Choroid plexus epithelial cell (primary cell): Measurements from ENCODE around the gene NSUN5.

Source experiments
- DNase-seq: peaks from one replicate; pipeline ENCODE4 v3.0.0-alpha.2; 2010; ENCODE audit warnings: low read depth
- H3K4me3 ChIP-seq: 2 replicates; pipeline ENCODE4 v1.5.1; 2011; ENCODE audit warnings: low read depth, mild to moderate bottlenecking, control low read depth, low read length, moderate library complexity
- TF ChIP-seq, protein P1 (sequence below): conservative IDR thresholded peaks from 2 replicates; pipeline ENCODE4 v1.5.1; 2011; ENCODE audit warnings: low read depth, mild to moderate bottlenecking, control low read depth, inconsistent platforms, low read length, moderate library complexity

NSUN5 gene

DNA sequence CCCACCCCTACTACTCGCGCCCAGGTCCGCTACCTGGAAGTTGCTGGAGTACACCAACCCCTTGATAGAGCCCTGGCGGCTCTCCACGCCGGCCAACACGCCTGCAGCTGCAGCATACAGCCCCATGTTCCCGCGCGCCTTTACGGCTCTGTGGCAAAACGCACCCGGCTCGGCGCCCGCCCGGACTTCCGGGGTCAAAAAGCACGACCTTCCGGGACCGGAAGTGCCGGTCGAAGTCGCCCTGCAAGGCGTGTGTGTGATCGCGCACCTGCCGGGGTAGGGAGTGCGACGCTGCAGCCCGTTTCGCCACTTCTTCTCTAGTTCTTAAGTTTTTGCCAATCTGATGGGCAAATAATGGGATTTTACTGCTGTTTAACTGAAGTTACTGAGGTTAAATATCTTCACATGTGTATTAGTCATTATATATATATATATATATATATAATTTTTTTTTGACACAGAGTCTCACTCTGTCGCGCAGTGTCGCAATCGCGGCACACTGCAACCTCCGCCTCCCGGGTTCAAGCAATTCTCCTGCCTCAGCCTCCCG lies at the start of gene NSUN5:
Gene NSUN5, minus strand, starts transcription at position 162 of the 550 bp plus-strand sequence. Its CDS starts 36 bp downstream, at position 126.
- DNase-seq, result peak; percentile 60
- peak within 1 kb of the TSS; percentile 61 for H3K4me3 ChIP-seq
- TF ChIP-seq, protein P1, sequence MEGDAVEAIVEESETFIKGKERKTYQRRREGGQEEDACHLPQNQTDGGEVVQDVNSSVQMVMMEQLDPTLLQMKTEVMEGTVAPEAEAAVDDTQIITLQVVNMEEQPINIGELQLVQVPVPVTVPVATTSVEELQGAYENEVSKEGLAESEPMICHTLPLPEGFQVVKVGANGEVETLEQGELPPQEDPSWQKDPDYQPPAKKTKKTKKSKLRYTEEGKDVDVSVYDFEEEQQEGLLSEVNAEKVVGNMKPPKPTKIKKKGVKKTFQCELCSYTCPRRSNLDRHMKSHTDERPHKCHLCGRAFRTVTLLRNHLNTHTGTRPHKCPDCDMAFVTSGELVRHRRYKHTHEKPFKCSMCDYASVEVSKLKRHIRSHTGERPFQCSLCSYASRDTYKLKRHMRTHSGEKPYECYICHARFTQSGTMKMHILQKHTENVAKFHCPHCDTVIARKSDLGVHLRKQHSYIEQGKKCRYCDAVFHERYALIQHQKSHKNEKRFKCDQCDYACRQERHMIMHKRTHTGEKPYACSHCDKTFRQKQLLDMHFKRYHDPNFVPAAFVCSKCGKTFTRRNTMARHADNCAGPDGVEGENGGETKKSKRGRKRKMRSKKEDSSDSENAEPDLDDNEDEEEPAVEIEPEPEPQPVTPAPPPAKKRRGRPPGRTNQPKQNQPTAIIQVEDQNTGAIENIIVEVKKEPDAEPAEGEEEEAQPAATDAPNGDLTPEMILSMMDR, result no peak

GRCh38 chr7:73356159-73356558 lies 47.5 kb upstream of the NSUN5 start:
- H3K4me3 ChIP-seq, result no peak overlapping the region
- TF ChIP-seq, protein P1, result no peak
- DNase-seq, result no peak

DNA sequence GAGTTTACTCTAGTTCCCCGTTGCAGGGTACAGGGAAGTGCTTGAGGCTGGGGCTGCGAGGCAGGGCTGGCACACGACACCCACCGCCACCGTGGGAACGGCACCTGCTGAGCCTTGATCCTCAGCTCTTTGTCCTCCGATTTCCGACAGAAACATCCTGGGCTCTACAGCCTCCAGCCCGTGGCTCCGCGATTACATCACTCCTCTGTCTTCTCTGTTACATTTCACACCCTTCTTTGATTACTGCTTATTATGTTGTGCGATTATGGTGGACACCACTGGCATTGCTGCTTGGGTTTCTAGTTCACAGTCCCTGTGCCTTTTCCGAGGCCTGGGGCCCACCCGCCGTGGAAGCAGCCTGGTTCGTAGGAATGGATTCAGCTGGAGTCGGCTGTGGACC lies 46.2 kb upstream of the NSUN5 start:
- DNase-seq, result no peak
- H3K4me3 ChIP-seq, result no peak overlapping the region
- TF ChIP-seq, protein P1, result no peak

DNA sequence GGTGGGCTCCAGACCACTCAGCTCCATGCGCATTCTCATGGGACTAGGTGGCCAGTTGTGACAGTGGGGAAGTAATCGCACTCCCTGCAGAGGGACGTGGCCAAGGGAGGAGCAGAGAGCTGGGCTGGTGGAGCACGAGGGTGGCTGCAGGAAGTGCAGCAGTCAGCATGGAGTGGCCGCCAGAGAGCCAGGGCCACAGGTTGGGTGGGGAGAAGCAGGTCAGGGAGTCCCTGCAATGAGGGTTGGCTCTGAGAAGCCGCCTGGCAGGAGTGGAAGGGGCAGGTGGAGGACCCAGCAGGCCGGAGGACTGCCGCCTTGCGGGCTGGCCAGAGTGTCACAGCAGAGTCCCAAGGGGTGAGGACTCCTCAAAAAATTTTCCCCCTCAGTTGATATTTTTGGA lies 45.6 kb upstream of the NSUN5 start:
- TF ChIP-seq, protein P1, result no peak
- no peak for DNase-seq
- no peak overlapping the region for H3K4me3 ChIP-seq

DNA sequence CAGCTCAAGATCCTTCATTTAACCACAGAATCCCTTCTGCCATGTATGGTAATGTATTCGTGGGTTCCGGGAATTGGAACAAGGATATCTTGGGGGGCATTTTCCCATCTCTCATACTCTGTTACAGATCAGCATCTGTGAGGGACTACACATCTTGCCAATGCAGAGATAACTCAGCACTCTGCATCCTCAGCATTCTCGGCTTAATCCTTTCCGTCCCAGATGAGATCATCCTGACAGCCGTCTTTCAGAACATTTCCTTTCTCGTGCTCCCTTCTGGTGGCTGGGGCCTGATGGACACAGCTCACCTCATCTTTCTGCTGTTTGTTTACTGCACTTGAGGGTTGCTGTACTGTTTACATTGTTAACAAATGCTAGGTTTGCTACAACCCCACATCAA lies 44.6 kb upstream of the NSUN5 start:
- H3K4me3 ChIP-seq, result no peak overlapping the region

DNA sequence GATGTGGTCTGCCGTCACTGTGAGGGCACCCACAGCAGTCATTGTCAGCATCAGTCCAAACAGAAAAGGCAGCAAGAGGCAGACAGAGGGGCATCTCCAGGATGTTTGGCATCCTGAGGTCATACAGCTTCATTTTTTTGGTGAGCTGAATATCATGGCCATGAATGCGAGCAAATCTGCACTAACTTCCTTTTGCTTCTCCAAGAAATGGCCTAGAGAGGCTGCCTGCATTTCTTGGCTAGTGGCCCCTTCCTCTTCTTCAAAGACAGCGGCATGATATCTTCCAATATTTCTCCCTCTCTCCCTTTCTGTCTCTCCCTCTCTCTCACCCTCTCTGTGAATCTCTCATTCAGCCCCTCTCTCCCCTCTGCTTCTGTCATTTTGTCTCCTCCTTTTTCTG lies 44.2 kb upstream of the NSUN5 start:
- no peak for DNase-seq
- no peak overlapping the region for H3K4me3 ChIP-seq
- TF ChIP-seq, protein P1, result no peak

More for the DNA sequence above, 44.6 kb upstream of the NSUN5 start:
- no peak for DNase-seq
- TF ChIP-seq, protein P1, result no peak

- TF ChIP-seq, protein P1, result no peak
- peak; percentile 28 for DNase-seq
- H3K4me3 ChIP-seq, result no peak overlapping the region
Measured at GRCh38 chr7:73351447-73352167, 43.0 kb upstream of the NSUN5 start.
